Measurements from ENCODE around the gene IPO9.
"Not testable (repeated sequence)": the region's sequence is repeated elsewhere in the genome, so short reads cannot be mapped to it uniquely, and the experiment has no call there.

Gene IPO9

GRCh38 chr1:201849372-201850052 is 20.6 kb downstream of the IPO9 start:
- no peak for DNase-seq

- DNase-seq, result no peak
Measured at GRCh38 chr1:201850053-201850397, 21.1 kb downstream of the IPO9 start.

- no peak for DNase-seq
Measured at GRCh38 chr1:201851949-201852348, 23.0 kb downstream of the IPO9 start.

- not testable (repeated sequence) for DNase-seq
Measured at GRCh38 chr1:201856722-201857121, 27.8 kb downstream of the IPO9 start.

- DNase-seq, result no peak
Measured at GRCh38 chr1:201859424-201859823, 30.5 kb downstream of the IPO9 start.

GRCh38 chr1:201861448-201861847 is 32.5 kb downstream of the IPO9 start:
- DNase-seq, result no peak

GRCh38 chr1:201870397-201870796 is 41.4 kb downstream of the IPO9 start:
- no peak for DNase-seq

GRCh38 chr1:201874672-201875071 is 45.7 kb downstream of the IPO9 start:
- no peak for DNase-seq

- DNase-seq, result no peak
Measured at GRCh38 chr1:201876148-201876818, 47.3 kb downstream of the IPO9 start.

- DNase-seq, result peak; percentile 42 to 45
Measured at GRCh38 chr1:201877877-201878401, 49.0 kb downstream of the IPO9 start.

- DNase-seq, result peak in 1 of 2 experiments; percentile 21
Measured at GRCh38 chr1:201880928-201881571, 52.1 kb downstream of the IPO9 start.

- DNase-seq, result no peak
Measured at GRCh38 chr1:201881617-201882016, 52.7 kb downstream of the IPO9 start.

- DNase-seq, result peak; percentile 67 to 79
Measured at GRCh38 chr1:201882665-201883132, 53.7 kb downstream of the IPO9 start.

GRCh38 chr1:201883266-201883665 is 54.3 kb downstream of the IPO9 start:
- no peak for DNase-seq

GRCh38 chr1:201883786-201884185 is 54.8 kb downstream of the IPO9 start:
- peak; percentile 24 to 43 for DNase-seq

GRCh38 chr1:201884425-201884824 is 55.5 kb downstream of the IPO9 start:
- DNase-seq, result no peak

GRCh38 chr1:201885531-201886075 is 56.6 kb downstream of the IPO9 start:
- DNase-seq, result no peak

GRCh38 chr1:201886103-201886885 is 57.3 kb downstream of the IPO9 start:
- DNase-seq, result no peak

GRCh38 chr1:201887116-201887866 is 58.3 kb downstream of the IPO9 start:
- DNase-seq, result no peak

- DNase-seq, result no peak
Measured at GRCh38 chr1:201888282-201889089, 59.5 kb downstream of the IPO9 start, which contains the start of gene SHISA4. TSS of gene SHISA4 (plus strand) at chr1:201888898. CDS start at chr1:201888995, 97 bp downstream.

Data from AML-193 (cell line).